Vagina (tissue), 2 donors: ENCODE results near the gene HK2. TPM values are rescaled to one million over a fixed set of nuclear protein-coding genes. Genes with fewer than 3 reads are reported as not detected.

Source experiments
- DNase-seq, 2 donors: peaks; one replicate each; pipeline ENCODE4 v3.0.0-alpha.2; 2017; ENCODE audit errors: extremely low spot score in 2 of 2
- H3K27ac ChIP-seq: fragments of 200-600 bp; sonication (generic); one replicate; pipeline ENCODE4 v1.5.1; 2019
- H3K27me3 ChIP-seq: fragments of 200-600 bp; sonication (generic); one replicate; pipeline ENCODE4 v1.5.1; 2019
- H3K36me3 ChIP-seq, 2 donors: fragments of 200-600 bp; sonication (generic); one replicate each; pipeline ENCODE4 v1.5.1; 2017 to 2019
- H3K4me1 ChIP-seq: fragments of 200-600 bp; sonication (generic); one replicate; pipeline ENCODE4 v1.5.1; 2019
- H3K4me3 ChIP-seq, 2 donors: fragments of 200-600 bp; sonication (generic); 1 replicate in 1 of 2; 2 replicates in 1 of 2; pipeline ENCODE4 v1.5.1; 2016 to 2019
- H3K9me3 ChIP-seq: fragments of 200-600 bp; sonication (generic); one replicate; pipeline ENCODE4 v1.5.1; 2019
- CTCF ChIP-seq, 3 experiments: fragments of 450-650 bp in 2 of 3; fragments of 200-600 bp in 1 of 3; sonication (generic) in 1 of 3; IDR thresholded peaks; one replicate each; pipeline ENCODE4 v1.5.1; 2017 to 2019; ENCODE audit warnings: antibody characterized with exemption in 3 of 3, mild to moderate bottlenecking in 2 of 3, moderate library complexity in 2 of 3
- POLR2A ChIP-seq, 2 donors: fragments of 450-650 bp; IDR thresholded peaks; one replicate each; pipeline ENCODE4 v1.6.1; 2017; ENCODE audit warnings: antibody characterized with exemption in 2 of 2, mild to moderate bottlenecking in 2 of 2, moderate library complexity in 2 of 2
- POLR2AphosphoS5 ChIP-seq, 2 donors: sonication (generic); formaldehyde crosslinking; IDR thresholded peaks; one replicate each; pipeline ENCODE4 v1.9.0; 2017; ENCODE audit warnings: antibody characterized with exemption in 2 of 2, mild to moderate bottlenecking in 2 of 2, low read depth in 1 of 2; ENCODE audit not compliant: insufficient read depth in 1 of 2
- intact Hi-C: fragments of 100-400 bp; cut with DNase I; formaldehyde crosslinking; loops from one replicate; pipeline ENCODE4 v1.15.1; 2023
- total RNA-seq: library from RNA; depleted of rRNA; stranded (reverse); fragments of >200 nt; gene quantifications from one replicate; pipeline ENCODE4 v1.2.3, GENCODE V29; 2016

Gene HK2
- total RNA-seq, 1 donor from 2014 or later, result 5.4 TPM

GRCh38 chr2:74908748-74909444 is 75.0 kb downstream of the HK2 start:
- Histone ChIP-seq H3K9me3 (no peaks in the 10 kb centered on the region), H3K4me3 (no peak overlapping the region), H3K27me3 (no peaks in the 10 kb centered on the region), H3K36me3 (no peaks in the 10 kb centered on the region), H3K4me1 (no peaks in the 10 kb centered on the region), H3K27ac (no peak overlapping the region)
- intact Hi-C loops, result no loop called here
- TF ChIP-seq POLR2AphosphoS5 (IDR thresholded peaks at IDR 0.05; ENCODE audit: insufficient read depth in 1 of 2, low read depth in 1 of 2) (no peak), POLR2A (IDR thresholded peaks at IDR 0.05) (no peak), CTCF (IDR thresholded peaks at IDR 0.05) (no peak)
- peak in 1 of 2 donors; percentile 67 for DNase-seq

GRCh38 chr2:74910245-74910644 is 76.3 kb downstream of the HK2 start:
- no peaks in the 10 kb centered on the region for H3K9me3 ChIP-seq
- DNase-seq, result no peak
- intact Hi-C loops, result no loop called here
- no peak overlapping the region for H3K27ac ChIP-seq
- no peaks in the 10 kb centered on the region for H3K36me3 ChIP-seq
- no peak for TF ChIP-seq POLR2A (IDR thresholded peaks at IDR 0.05)
- no peak for TF ChIP-seq POLR2AphosphoS5 (IDR thresholded peaks at IDR 0.05; ENCODE audit: insufficient read depth in 1 of 2, low read depth in 1 of 2)
- TF ChIP-seq CTCF (IDR thresholded peaks at IDR 0.05), result no peak
- no peaks in the 10 kb centered on the region for H3K27me3 ChIP-seq
- no peak overlapping the region for H3K4me3 ChIP-seq
- no peaks in the 10 kb centered on the region for H3K4me1 ChIP-seq

GRCh38 chr2:74911061-74911460 is 77.1 kb downstream of the HK2 start:
- intact Hi-C loops, result no loop called here
- Histone ChIP-seq H3K4me3 (no peak overlapping the region), H3K36me3 (no peaks in the 10 kb centered on the region), H3K27me3 (no peaks in the 10 kb centered on the region), H3K9me3 (no peaks in the 10 kb centered on the region), H3K27ac (no peak overlapping the region), H3K4me1 (no peaks in the 10 kb centered on the region)
- no peak for DNase-seq
- TF ChIP-seq CTCF (IDR thresholded peaks at IDR 0.05), result no peak
- no peak for TF ChIP-seq POLR2AphosphoS5 (IDR thresholded peaks at IDR 0.05; ENCODE audit: insufficient read depth in 1 of 2, low read depth in 1 of 2)
- no peak for TF ChIP-seq POLR2A (IDR thresholded peaks at IDR 0.05)

GRCh38 chr2:74915743-74916142 is 81.8 kb downstream of the HK2 start:
- DNase-seq, result no peak
- Histone ChIP-seq H3K4me3 (no peak overlapping the region), H3K9me3 (no peaks in the 10 kb centered on the region), H3K27ac (no peak overlapping the region), H3K4me1 (peaks cover 6% of the 10 kb centered on the region), H3K27me3 (no peaks in the 10 kb centered on the region), H3K36me3 (no peaks in the 10 kb centered on the region)
- intact Hi-C loops, result no loop called here
- TF ChIP-seq CTCF (IDR thresholded peaks at IDR 0.05), result no peak
- TF ChIP-seq POLR2AphosphoS5 (IDR thresholded peaks at IDR 0.05; ENCODE audit: insufficient read depth in 1 of 2, low read depth in 1 of 2), result no peak
- TF ChIP-seq POLR2A (IDR thresholded peaks at IDR 0.05), result no peak

GRCh38 chr2:74916394-74916793 is 82.5 kb downstream of the HK2 start:
- H3K4me3 ChIP-seq, result no peak overlapping the region
- intact Hi-C loops, result no loop called here
- no peaks in the 10 kb centered on the region for H3K27me3 ChIP-seq
- peaks cover 6% of the 10 kb centered on the region for H3K4me1 ChIP-seq
- TF ChIP-seq POLR2A (IDR thresholded peaks at IDR 0.05) (no peak), POLR2AphosphoS5 (IDR thresholded peaks at IDR 0.05; ENCODE audit: insufficient read depth in 1 of 2, low read depth in 1 of 2) (no peak), CTCF (IDR thresholded peaks at IDR 0.05) (no peak)
- H3K9me3 ChIP-seq, result no peaks in the 10 kb centered on the region
- DNase-seq, result no peak
- no peaks in the 10 kb centered on the region for H3K36me3 ChIP-seq
- no peak overlapping the region for H3K27ac ChIP-seq
